ENCODE measurements around the gene ITGA6. TPM values are rescaled to one million over a fixed set of nuclear protein-coding genes. Genes with fewer than 3 reads are reported as not detected.
"Not testable (repeated sequence)": the region's sequence is repeated elsewhere in the genome, so short reads cannot be mapped to it uniquely, and the experiment has no call there.

The ITGA6 gene
- total and polyA plus RNA-seq, 8 donors: 43.1 to 93.5 (median 75.1) TPM

GRCh38 chr2:172539767-172540166, 112.4 kb downstream of the ITGA6 start:
- no peak for DNase-seq
- no peaks in the 10 kb centered on the region for H3K36me3 ChIP-seq
- no peak overlapping the region for H3K4me3 ChIP-seq
- no peak overlapping the region for H3K27ac ChIP-seq
- TF ChIP-seq, protein P1, sequence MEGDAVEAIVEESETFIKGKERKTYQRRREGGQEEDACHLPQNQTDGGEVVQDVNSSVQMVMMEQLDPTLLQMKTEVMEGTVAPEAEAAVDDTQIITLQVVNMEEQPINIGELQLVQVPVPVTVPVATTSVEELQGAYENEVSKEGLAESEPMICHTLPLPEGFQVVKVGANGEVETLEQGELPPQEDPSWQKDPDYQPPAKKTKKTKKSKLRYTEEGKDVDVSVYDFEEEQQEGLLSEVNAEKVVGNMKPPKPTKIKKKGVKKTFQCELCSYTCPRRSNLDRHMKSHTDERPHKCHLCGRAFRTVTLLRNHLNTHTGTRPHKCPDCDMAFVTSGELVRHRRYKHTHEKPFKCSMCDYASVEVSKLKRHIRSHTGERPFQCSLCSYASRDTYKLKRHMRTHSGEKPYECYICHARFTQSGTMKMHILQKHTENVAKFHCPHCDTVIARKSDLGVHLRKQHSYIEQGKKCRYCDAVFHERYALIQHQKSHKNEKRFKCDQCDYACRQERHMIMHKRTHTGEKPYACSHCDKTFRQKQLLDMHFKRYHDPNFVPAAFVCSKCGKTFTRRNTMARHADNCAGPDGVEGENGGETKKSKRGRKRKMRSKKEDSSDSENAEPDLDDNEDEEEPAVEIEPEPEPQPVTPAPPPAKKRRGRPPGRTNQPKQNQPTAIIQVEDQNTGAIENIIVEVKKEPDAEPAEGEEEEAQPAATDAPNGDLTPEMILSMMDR (IDR thresholded peaks at IDR 0.05): no peak
- H3K4me1 ChIP-seq: no peaks in the 10 kb centered on the region
- intact Hi-C loops (cut with DNase I): no loop called here
- no peak for ATAC-seq
- peaks cover 0 to 14% of the 10 kb centered on the region in 2 donors for H3K9me3 ChIP-seq
- no peaks in the 10 kb centered on the region for H3K27me3 ChIP-seq

- no peaks in the 10 kb centered on the region for H3K4me1 ChIP-seq
- H3K9me3 ChIP-seq: peaks cover 0 to 10% of the 10 kb centered on the region in 2 donors
- no peaks in the 10 kb centered on the region for H3K36me3 ChIP-seq
- no peak overlapping the region for H3K27ac ChIP-seq
- ATAC-seq: no peak
- intact Hi-C loops (cut with DNase I): no loop called here
- no peak overlapping the region for H3K4me3 ChIP-seq
- TF ChIP-seq, protein P1 (IDR thresholded peaks at IDR 0.05): no peak
- DNase-seq: no peak
- H3K27me3 ChIP-seq: no peaks in the 10 kb centered on the region
Observed at GRCh38 chr2:172540421-172540820, 113.0 kb downstream of the ITGA6 start.

DNA sequence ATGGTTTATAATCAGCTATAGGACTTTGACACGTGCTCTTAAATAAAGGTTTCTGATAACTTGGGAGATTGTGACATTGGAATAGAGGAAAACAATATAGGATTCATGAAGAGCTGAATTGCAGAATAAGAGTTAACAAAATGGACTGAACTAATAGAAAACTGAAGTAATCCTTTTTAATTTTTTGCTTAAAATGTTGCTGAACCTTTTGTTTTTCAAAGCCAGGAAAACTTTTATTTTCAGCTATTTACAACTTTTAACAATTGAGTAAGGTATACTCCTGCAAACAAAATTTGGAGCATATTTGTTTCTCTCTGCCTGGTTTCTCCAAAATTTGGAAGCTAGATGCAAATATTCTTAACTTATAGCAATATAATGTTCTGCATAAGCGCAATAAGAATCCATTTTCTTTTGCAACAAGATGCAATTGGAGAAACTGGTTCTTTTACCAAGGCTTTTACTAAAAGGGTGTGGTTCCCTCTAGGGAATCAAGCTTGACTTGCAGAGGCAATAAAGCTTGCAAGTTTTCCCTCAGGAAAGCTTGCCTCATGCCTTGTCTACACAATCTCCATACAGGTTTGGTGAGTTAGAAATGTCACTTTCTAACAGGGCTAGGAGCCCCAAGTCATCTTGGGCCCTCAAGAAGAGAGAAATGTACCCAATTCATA, 118.2 kb downstream of the ITGA6 start:
- no peaks in the 10 kb centered on the region for H3K27me3 ChIP-seq
- H3K4me1 ChIP-seq: no peaks in the 10 kb centered on the region
- DNase-seq: no peak
- H3K27ac ChIP-seq: no peak overlapping the region
- peaks cover 0 to 7% of the 10 kb centered on the region in 2 donors for H3K9me3 ChIP-seq
- TF ChIP-seq, protein P1 (IDR thresholded peaks at IDR 0.05): no peak
- no peaks in the 10 kb centered on the region for H3K36me3 ChIP-seq
- intact Hi-C loops (cut with DNase I): no loop called here
- ATAC-seq: no peak
- H3K4me3 ChIP-seq: no peak overlapping the region

DNA sequence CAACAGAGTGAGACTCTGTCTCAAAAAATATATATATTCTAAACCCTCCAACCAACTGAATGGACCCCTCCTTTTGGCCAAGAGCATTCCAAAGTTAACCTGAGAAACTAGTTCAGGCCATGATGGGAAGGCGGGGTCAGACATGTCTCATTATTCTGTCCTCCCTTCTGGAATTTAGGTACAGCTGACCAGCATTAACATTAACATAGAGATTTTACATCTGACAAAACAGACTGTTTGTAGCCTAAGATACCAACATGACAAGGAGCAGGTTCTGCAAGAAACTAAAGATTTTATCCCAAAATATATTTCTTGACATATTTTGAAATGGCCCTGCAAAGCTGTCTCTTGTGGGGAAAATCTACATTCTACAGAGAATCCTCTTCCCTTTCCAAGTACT, 121.7 kb downstream of the ITGA6 start:
- H3K4me1 ChIP-seq: no peaks in the 10 kb centered on the region
- ATAC-seq (no peak), DNase-seq (no peak)
- no peaks in the 10 kb centered on the region for H3K27me3 ChIP-seq
- H3K9me3 ChIP-seq: peaks cover 0 to 7% of the 10 kb centered on the region in 2 donors
- no peak overlapping the region for H3K4me3 ChIP-seq
- H3K27ac ChIP-seq: no peak overlapping the region
- TF ChIP-seq, protein P1 (IDR thresholded peaks at IDR 0.05): no peak
- intact Hi-C loops (cut with DNase I): no loop called here
- no peaks in the 10 kb centered on the region for H3K36me3 ChIP-seq

DNA sequence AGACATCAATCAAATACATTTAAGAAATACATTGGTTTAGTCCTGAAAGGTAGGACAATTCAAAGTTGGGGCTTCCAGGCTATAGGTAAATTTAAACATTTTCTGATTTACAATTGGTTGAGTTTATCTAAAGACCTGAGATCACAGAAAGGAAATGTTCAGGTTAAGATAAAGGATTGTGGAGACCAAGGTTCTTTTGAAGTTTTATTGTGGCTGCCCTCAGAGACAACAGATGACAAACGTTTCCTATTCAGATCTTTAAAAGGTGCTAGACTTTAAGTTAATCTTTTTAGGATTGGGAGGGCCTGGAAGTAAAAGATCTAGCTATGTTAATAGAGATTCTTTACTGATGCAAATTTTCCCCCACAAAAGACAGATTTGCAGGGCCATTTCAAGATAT, 122.4 kb downstream of the ITGA6 start:
- H3K4me3 ChIP-seq; H3K36me3 ChIP-seq; H3K27me3 ChIP-seq; ATAC-seq; H3K27ac ChIP-seq; H3K9me3 ChIP-seq; H3K4me1 ChIP-seq; intact Hi-C loops (cut with DNase I); DNase-seq: not testable (repeated sequence)

DNA sequence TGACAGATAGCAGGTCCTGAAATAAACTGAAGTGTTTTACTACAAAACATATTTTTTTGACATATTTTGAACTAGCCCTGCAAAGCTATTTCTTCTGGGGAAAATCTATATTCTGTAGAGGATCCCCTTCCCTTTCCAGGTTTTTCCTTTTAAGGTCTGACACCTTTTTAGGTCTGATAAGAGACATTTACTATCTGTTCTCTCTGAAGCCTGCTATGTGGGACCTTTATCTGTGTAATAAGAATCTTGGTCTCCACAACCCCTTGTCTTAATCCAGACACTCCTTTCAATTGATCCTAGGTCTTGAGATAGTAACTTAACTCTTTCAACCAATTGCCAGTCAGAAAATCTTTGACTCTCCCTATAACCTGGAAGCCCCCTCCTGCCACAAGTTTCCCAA, 123.0 kb downstream of the ITGA6 start:
- H3K27ac ChIP-seq: no peak overlapping the region
- intact Hi-C loops (cut with DNase I): no loop called here
- H3K9me3 ChIP-seq: peaks cover 0 to 7% of the 10 kb centered on the region in 2 donors
- DNase-seq (no peak), ATAC-seq (no peak)
- H3K27me3 ChIP-seq: no peaks in the 10 kb centered on the region
- H3K4me3 ChIP-seq: no peak overlapping the region
- peaks cover 0 to 9% of the 10 kb centered on the region in 2 donors for H3K4me1 ChIP-seq
- no peaks in the 10 kb centered on the region for H3K36me3 ChIP-seq
- TF ChIP-seq, protein P1 (IDR thresholded peaks at IDR 0.05): no peak
